Stimulated activated CD4-positive, alpha-beta T cell treated with anti-CD3 and anti-CD28 coated beads, Interleukin-2, amount 100 ng/mL, for 4 hours (primary cell): Measurements from ENCODE around the gene ARL6IP1.
"Not testable (repeated sequence)": the region's sequence is repeated elsewhere in the genome, so short reads cannot be mapped to it uniquely, and the experiment has no call there.

Experiments used
- DNase-seq: peaks from one replicate; pipeline ENCODE4 v3.0.0-alpha.2; 2020; ENCODE audit warnings: low read depth

The ARL6IP1 gene

DNA sequence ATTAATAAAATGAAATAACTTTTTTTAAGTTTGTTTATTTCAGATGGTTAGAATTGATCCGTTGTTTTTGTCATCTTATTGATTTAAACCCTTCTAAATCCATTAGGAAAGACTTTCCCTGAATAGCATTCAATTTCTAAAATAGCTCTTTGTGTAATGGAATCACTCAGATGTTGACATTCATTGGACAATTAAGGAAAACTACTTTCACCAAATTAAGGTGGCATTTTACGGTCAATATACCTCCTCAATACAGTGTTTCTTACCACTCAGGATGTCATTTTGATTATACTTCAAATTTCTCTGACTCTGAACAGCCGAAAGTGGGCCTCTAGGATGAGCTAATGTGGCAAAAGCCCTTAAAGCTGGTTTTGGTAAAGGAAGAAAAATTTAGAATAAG is 1.8 kb downstream of the ARL6IP1 start:
- DNase-seq = no peak

GRCh38 chr16:18797746-18798145 is 3.6 kb downstream of the ARL6IP1 start:
- no peak for DNase-seq

- DNase-seq = no peak
Measured at GRCh38 chr16:18796377-18796776, 5.0 kb downstream of the ARL6IP1 start.

GRCh38 chr16:18792836-18793433 is 8.4 kb downstream of the ARL6IP1 start:
- no peak for DNase-seq

DNA sequence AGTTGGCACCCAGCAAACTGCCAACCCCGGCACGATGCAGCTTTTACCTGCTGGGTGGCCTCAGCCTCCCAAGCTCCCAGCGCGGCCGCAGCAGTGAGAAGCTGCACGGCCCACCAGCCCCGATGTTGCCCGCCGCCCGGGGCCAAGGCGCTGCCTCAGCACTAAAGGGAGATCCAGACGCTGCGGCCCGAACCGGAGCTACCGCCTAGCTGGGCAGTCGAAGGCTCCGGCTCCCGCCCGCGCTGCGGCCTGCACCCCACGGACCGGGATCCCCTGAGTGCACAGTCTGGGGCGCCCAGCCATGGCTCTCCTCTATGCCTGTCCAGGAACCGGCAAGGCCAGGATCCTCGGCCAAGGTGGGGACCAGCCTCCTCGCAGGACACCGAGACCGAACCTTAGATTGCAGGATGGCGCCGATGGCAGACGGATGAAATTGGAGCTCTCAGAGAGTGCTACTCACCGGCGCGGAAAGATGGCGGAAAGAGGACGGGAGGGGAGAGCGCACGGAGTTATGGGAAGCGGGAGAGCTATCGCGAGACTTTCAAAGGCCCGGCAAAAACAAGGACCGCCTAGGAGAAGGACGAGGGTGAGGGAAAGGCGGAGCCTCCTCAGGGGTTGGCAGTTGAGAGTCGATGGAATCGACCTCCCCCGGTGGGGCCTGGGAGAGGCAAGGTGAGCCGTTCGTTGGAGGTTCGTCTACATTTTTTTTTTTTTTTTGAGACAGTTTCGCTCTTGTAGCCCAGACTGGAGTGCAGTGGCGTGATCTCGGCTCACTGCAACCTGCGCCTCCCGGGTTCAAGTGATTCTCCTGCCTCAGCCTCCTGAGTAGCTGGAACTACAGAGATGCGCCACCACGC is 11.3 kb downstream of the ARL6IP1 start, which contains the start of gene RPS15A:
Gene RPS15A (minus strand): TSS at position 485 of the 857 bp plus-strand sequence. CDS start 1,221 bp downstream, outside the sequence.
- DNase-seq = peak; percentile 88

DNA sequence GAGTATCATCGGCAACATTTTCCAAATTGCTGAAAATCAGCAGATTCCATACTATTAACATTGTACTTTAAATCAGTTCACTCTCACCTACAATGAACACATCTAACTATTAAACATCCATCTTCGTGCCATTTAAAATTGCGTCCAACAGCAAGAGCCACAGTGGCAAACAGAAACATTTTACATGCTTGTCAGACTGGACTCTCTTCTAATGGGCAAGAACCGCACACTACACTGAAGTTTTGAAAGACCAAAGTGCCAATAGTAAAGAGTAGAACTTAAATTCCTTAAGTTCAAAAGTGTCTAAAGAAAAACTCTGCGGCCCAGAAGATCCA is 11.9 kb downstream of the ARL6IP1 start:
- DNase-seq = no peak

DNA sequence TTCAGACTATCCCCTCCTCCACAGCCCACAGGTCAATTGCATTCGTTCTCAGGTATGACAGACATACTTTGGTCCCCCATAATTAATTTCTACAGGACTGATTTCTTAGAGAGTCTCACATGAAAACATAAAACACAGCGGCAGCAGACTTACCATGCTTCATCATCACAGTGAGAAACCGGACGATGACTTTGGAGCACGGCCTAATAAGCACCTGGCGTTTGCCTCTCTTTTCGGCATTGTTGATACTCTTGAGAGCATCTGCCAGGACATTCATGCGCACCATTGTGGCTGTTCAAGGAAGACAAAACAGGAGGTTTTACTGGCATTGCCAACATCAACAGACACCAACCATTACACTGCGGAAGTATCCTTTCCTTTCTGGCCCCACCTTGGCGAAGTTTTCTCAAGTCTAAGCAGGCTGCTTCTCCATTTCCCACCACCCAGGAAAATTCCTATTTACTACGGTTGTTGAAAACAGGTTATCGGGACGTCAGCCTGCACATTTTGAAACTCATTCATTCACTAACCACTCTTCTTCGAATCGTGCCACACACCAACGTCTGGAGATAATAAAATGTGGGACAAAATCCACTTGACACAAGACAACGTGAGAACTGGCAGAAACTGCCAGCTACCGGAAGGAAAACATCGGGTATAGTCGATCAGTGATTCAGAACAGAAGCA is 12.4 kb downstream of the ARL6IP1 start:
- DNase-seq = no peak

DNA sequence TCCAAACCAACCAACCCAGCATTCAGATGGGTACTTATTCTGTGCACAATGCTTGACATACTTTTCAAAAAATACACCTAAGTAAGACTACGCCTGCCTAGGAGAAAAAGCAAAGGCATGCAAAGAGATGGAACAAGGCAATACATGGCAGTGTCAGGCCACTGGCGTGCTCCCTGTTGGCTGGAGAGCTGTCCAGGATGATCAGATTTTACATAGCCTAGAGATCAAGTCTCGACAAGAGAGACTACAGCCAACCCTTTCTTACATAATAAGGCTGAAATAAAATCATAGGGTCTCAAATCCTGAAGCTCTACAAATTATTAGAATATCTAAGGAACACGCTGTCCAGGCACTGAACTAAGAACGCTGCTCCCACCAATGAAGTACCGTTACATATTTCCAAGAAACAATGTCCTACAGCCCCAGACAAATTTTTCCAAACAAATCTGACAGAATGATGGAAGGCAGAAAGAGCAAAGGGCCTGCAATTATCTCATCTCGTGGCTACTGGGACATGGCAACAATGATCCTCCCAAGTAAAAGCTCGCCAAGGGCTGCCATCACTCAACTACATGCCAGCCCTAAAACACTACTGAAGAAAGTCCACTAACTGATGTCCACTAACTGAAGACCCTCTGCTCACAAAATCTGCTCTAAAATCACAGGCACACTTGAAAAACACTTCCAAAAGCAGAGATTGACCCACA is 16.3 kb downstream of the ARL6IP1 start:
- no peak for DNase-seq

- no peak for DNase-seq
Measured at GRCh38 chr16:18783430-18784341, 17.7 kb downstream of the ARL6IP1 start.

GRCh38 chr16:18782697-18783429 is 18.5 kb downstream of the ARL6IP1 start:
- DNase-seq = no peak

GRCh38 chr16:18781232-18781631 is 20.1 kb downstream of the ARL6IP1 start:
- not testable (repeated sequence) for DNase-seq

DNA sequence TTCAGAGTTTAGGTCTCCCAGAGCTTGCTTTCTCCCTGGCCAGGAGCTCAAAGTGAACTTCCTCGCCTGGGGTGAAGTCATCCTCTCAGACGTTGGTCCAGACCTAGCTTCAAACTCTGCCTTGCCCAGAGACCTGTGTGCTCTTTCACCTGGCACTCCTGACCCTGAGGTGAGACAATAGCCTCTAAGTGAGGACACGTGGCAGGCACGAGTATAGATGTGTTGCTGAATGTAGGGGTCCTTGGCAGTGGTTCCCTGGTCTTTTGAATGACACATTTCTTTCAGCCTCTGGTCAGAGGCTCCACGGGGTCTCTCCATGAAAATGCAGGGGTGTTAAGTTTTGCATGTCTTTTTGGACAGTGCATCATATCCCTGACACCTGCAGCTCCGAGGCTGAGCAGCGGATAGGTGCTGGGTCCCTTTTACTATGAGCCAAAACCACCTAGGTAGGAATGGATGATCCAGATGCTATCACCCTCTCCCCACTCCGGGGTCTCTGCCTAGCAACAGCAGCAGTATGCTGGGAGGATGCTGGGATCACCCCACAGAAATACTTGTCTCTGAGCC is 20.8 kb downstream of the ARL6IP1 start:
- DNase-seq = not testable (repeated sequence)

DNA sequence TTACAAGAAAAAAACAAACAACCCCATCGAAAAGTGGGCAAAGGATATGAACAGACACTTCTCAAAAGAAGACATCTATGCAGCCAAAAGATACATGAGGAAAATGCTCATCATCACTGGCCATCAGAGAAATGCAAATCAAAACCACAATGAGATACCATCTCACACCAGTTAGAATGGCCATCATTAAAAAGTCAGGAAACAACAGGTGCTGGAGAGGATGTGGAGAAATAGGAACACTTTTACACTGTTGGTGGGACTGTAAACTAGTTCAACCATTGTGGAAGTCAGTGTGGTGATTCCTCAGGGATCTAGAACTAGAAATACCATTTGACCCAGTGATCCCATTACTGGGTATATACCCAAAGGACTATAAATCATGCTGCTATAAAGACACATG is 23.7 kb downstream of the ARL6IP1 start:
- DNase-seq = not testable (repeated sequence)

DNA sequence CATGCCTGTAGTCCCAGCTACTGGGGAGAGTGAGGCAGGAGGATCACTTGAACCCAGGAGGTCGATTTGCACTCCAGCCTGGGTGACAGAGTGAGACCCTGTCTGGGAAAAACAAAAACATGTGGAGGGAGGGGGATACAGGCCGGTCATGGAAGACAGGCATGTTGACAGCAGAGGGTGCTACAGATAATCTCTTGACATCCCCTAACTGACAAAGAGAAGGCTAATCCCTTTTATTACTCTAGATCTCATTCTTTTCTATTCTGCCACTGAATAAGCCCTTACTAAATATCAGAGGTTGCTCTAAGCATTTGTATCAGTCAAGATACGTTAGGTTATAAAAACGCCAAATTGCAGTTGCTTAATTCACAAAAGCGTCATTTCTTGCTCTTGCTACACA is 25.0 kb downstream of the ARL6IP1 start:
- not testable (repeated sequence) for DNase-seq

- DNase-seq = not testable (repeated sequence)
Measured at GRCh38 chr16:18774651-18775050, 26.7 kb downstream of the ARL6IP1 start.

GRCh38 chr16:18772171-18772570 is 29.2 kb downstream of the ARL6IP1 start:
- not testable (repeated sequence) for DNase-seq

GRCh38 chr16:18770336-18770962 is 30.9 kb downstream of the ARL6IP1 start:
- not testable (repeated sequence) for DNase-seq

DNA sequence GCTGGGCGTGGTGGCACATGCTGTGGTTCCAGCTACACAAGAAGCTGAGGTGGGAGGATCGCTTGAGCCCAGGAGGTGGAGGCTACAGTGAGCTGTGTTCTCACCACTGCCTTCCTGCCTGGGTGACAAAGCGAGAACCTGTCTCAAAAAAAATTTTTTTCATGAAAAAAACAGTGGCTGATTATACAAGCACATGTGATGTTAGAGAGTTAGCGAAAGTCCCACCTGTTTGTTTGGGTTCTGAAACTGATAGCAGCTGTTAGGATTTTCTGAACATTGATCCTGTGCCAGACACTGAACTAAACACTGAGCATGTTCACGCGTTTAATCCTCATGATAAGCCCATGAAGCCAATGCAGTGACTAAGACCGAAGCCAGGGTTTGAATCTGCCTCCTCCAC is 34.1 kb downstream of the ARL6IP1 start:
- DNase-seq = not testable (repeated sequence)

DNA sequence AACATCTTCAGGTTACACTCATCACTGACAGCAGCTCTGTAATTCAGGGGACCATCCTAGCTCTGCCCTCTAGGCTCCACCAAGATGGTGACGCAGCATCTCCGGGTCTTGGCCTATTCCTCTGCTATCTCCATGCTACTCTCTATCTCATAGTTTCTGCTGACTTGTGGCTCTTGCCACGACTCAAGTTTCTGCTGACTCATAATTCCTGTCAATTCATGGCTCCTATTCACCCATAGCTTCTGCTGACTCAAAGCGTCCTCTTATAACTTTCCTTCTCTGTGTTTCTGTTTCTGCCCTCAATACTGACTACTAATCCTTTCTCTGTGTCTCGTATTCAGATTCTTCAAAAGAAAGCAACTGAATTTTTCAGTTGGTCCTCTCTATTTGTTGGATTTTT is 38.6 kb downstream of the ARL6IP1 start:
- DNase-seq = not testable (repeated sequence)
